ENCODE measurements around the gene PCCB. TPM values are rescaled to one million over a fixed set of nuclear protein-coding genes. Genes with fewer than 3 reads are reported as not detected.
"Not testable (repeated sequence)": the region's sequence is repeated elsewhere in the genome, so short reads cannot be mapped to it uniquely, and the experiment has no call there.

Gene PCCB
- total RNA-seq, 3 donors from 2014 or later, result 31.2 to 40.5 (median 38.5) TPM

DNA sequence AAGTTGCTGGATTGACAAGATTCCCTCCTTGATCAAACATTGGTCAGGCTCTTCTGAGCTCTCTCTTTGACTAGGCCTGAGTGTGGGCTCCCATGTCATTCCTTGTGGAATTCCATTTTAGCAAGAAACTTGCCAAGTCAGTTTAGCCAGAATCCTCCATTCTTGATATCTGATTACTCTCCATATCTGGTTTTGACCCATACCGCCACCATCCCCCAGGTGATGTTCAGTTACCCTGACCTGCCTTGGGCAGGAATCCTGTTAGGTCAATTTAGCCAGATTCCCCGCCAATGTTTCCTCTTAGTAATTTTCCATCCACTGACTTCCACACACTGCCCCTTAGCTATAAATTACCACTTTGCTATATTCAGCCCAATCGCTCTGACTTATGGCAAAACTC lies 1.0 kb upstream of the PCCB start:
- DNase-seq (no peak), ATAC-seq (no peak)
- Mint-ChIP-seq H3K27me3 (ENCODE audit: low read depth) (no peaks in the 10 kb centered on the region), H3K4me3 (no peak overlapping the region), H3K9me3 (no peaks in the 10 kb centered on the region), H3K36me3 (ENCODE audit: insufficient read depth) (no peaks in the 10 kb centered on the region), H3K4me1 (ENCODE audit: low read depth) (peaks cover 19% of the 10 kb centered on the region)

DNA sequence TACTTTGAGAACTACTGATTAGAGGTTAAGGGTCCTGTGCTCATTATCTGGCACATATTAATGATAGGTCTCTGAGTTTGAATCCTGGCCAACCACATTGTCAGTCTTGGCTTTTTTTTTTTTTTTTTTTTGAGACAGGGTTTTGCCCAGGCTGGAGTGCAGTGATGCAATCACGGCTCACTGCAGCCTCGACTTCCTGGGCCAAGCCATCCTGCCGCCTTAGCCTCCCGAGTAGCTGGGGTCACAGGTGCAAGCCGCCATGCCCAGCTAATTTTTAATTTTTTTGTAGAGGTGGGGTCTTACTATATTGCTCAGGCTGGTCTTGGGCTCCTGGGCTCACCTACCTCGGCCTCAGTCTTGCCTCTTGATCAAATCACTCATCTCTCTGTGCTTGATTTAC lies 547 bp upstream of the PCCB start:
- H3K4me3 Mint-ChIP-seq, result peak overlapping the region; percentile 93
- DNase-seq (no peak), ATAC-seq (no peak)
- H3K4me1 Mint-ChIP-seq (ENCODE audit: low read depth), result peaks cover 19% of the 10 kb centered on the region
- H3K27me3 Mint-ChIP-seq (ENCODE audit: low read depth), result no peaks in the 10 kb centered on the region
- H3K9me3 Mint-ChIP-seq, result no peaks in the 10 kb centered on the region
- H3K36me3 Mint-ChIP-seq (ENCODE audit: insufficient read depth), result no peaks in the 10 kb centered on the region

DNA sequence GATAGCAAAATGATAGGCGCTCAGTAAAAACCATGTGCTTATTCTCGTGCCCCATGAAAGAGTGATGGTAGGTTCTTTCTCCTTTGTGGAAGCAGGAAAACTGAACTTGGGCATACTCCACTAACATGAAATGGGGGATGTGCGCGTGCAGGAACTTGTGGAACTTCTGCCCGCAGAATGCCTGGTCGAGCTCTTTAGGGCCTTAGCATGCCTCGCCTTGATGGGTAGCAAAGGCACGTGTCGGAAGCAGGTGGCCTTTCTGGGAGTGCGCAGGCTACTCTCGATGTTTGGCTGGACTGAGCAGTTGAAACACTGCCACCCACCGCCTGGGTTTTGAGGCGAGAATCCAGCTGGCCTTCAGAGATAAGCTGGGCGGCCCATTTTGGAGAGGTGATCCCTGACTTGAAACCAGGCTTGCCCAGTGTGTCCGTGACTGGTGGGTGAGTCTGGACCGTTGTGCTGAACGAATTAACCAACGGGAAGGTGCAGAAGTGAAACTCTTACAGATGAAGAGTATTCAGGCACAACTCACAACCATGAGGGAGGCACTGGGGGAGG lies 842 bp downstream of the PCCB start:
- Mint-ChIP-seq H3K27me3 (ENCODE audit: low read depth) (no peaks in the 10 kb centered on the region), H3K9me3 (no peaks in the 10 kb centered on the region), H3K4me1 (ENCODE audit: low read depth) (peaks cover 19% of the 10 kb centered on the region), H3K4me3 (peak overlapping the region; percentile 93), H3K36me3 (ENCODE audit: insufficient read depth) (peaks cover 4% of the 10 kb centered on the region)
- ATAC-seq (no peak), DNase-seq (peak; percentile 11)

DNA sequence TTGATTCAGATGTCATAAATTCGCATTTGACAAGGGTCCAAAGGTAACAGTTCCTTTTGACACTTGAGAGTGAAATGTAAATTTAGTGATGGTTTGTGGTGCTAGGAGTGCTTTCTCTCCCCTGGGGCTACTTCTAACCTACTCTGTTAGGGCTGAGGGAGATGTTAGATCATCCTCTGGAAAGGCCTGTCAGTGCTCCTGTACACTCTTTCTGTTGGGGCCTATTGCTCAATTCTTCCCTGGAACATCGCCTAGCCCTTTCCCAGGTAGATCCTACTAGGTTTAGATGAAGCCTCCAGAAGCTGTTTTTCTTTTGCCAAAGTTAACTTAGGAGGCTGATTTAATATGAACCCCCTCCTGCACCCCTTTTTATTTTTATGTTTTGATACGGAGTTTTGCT lies 1.4 kb downstream of the PCCB start:
- no peak for DNase-seq
- Mint-ChIP-seq H3K27me3 (ENCODE audit: low read depth) (no peaks in the 10 kb centered on the region), H3K36me3 (ENCODE audit: insufficient read depth) (peaks cover 9% of the 10 kb centered on the region), H3K4me1 (ENCODE audit: low read depth) (peaks cover 21% of the 10 kb centered on the region), H3K9me3 (no peaks in the 10 kb centered on the region), H3K4me3 (peak overlapping the region; percentile 93)
- ATAC-seq, result no peak

DNA sequence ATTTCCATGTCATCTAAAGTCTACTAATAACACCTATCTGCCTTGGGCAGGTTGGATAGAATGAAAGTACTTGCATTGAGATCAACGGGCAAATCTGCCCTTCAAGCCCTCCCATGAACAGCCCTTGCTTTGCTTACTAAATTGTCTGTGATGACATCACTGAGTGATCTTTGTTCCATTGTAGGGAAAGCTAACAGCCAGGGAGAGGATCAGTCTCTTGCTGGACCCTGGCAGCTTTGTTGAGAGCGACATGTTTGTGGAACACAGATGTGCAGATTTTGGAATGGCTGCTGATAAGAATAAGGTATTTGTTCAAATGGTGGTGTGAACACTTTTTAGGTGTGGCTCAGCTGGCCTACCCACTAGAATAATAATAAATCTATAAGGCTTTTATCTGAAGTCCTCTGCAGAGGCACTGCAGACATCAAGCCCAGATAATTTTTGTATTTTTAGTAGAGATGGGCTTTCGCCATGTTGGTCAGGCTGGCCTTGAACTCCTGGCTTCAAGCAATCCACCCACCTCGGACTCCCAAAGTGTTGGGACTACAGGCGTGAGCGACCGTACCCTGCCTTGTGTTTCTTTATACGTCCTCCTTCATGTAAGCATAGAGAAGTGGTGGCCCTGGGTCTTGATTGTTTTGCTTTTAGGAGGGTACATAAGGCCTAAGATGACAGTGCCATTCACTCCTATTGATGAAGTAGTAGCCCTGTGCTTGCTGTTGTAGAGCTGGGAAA lies 5.7 kb downstream of the PCCB start:
- Mint-ChIP-seq H3K27me3 (ENCODE audit: low read depth) (no peaks in the 10 kb centered on the region), H3K4me1 (ENCODE audit: low read depth) (peaks cover 13% of the 10 kb centered on the region), H3K9me3 (no peaks in the 10 kb centered on the region), H3K4me3 (no peak overlapping the region), H3K36me3 (ENCODE audit: insufficient read depth) (peaks cover 22% of the 10 kb centered on the region)
- DNase-seq (no peak), ATAC-seq (no peak)

DNA sequence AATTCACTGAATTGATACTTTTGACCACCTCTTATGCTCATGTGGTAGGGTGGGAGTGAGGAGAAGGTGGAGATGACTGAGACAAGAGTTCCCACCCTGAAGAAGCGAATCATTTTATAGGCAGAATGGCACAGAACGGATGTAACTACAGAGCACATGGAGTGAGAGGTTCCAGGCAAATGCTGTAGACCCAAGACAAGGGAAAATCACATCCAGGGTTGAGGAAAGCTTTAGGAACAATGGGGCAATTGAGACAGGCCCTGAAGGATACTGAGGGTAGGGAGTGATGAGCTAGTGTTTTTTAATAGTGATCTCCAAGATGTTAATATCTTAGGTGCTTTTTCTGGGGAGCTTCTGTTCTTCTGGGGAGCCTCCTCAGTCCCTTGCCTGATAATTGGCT lies 8.1 kb downstream of the PCCB start:
- H3K4me3 Mint-ChIP-seq, result no peak overlapping the region
- ATAC-seq (no peak), DNase-seq (no peak)
- no peaks in the 10 kb centered on the region for H3K9me3 Mint-ChIP-seq
- no peaks in the 10 kb centered on the region for H3K27me3 Mint-ChIP-seq (ENCODE audit: low read depth)
- peaks cover 40% of the 10 kb centered on the region for H3K36me3 Mint-ChIP-seq (ENCODE audit: insufficient read depth)
- H3K4me1 Mint-ChIP-seq (ENCODE audit: low read depth), result peaks cover 2% of the 10 kb centered on the region

DNA sequence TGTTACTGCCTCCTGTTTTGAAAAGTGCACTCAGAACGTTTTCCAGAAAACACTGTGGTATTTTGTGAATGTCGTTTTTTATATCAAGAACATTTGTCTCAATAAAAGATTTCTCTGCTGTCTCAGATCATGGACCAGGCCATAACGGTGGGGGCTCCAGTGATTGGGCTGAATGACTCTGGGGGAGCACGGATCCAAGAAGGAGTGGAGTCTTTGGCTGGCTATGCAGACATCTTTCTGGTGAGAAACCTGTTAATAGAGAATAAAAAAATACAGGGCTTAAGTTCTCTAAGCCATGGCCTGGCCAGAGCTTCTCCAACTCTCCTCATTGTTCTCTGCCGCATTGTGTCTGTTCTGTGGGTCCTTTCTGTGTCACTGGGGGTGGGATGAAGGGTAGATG lies 11.7 kb downstream of the PCCB start:
- H3K9me3 Mint-ChIP-seq, result no peaks in the 10 kb centered on the region
- no peak for DNase-seq
- H3K36me3 Mint-ChIP-seq (ENCODE audit: insufficient read depth), result peaks cover 37% of the 10 kb centered on the region
- no peaks in the 10 kb centered on the region for H3K4me1 Mint-ChIP-seq (ENCODE audit: low read depth)
- ATAC-seq, result no peak
- H3K4me3 Mint-ChIP-seq, result no peak overlapping the region
- H3K27me3 Mint-ChIP-seq (ENCODE audit: low read depth), result no peaks in the 10 kb centered on the region

DNA sequence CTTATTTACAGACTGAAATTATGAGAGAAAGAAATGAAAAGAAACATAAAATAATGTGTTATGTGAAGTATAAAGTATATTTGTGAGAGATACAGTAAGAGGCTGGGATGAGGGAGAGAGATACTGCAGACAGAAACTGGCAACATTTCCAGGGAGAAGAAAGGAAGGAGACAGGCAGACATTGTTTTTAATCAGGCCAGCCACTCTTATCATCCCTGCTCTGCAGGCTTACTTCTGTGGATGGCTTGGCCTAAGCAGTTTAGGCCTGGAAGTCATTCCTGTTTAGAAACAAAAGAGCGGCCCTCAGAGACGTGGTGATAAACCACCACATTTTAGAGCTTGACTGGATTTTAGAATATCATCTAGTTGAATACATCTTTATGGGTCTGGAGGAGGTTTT lies 12.4 kb downstream of the PCCB start:
- no peaks in the 10 kb centered on the region for H3K9me3 Mint-ChIP-seq
- no peak for ATAC-seq
- H3K27me3 Mint-ChIP-seq (ENCODE audit: low read depth), result no peaks in the 10 kb centered on the region
- H3K4me3 Mint-ChIP-seq, result no peak overlapping the region
- H3K36me3 Mint-ChIP-seq (ENCODE audit: insufficient read depth), result peaks cover 34% of the 10 kb centered on the region
- DNase-seq, result no peak
- H3K4me1 Mint-ChIP-seq (ENCODE audit: low read depth), result no peaks in the 10 kb centered on the region

DNA sequence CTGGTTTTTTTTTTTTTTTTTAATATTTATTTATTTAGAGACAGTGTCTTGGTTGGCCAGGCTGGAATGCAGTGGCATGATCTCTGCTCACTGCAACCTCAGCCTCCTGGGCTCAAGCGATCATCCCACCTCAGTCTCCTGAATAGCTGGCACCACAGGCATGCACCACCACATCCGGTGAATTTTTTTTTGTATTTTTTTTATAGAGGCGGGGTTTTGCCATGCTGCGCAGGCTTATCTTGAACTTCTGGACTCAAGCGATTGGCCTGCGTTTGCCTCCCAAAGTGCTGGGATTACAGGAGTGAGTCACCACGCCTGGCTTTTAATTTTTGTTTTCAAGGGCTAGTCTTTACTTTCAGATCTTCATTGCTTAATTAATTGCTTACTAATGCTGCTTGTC lies 13.1 kb downstream of the PCCB start:
- H3K9me3 Mint-ChIP-seq, result no peaks in the 10 kb centered on the region
- DNase-seq (no peak), ATAC-seq (no peak)
- no peaks in the 10 kb centered on the region for H3K27me3 Mint-ChIP-seq (ENCODE audit: low read depth)
- peaks cover 31% of the 10 kb centered on the region for H3K36me3 Mint-ChIP-seq (ENCODE audit: insufficient read depth)
- H3K4me3 Mint-ChIP-seq, result no peak overlapping the region
- H3K4me1 Mint-ChIP-seq (ENCODE audit: low read depth), result no peaks in the 10 kb centered on the region

DNA sequence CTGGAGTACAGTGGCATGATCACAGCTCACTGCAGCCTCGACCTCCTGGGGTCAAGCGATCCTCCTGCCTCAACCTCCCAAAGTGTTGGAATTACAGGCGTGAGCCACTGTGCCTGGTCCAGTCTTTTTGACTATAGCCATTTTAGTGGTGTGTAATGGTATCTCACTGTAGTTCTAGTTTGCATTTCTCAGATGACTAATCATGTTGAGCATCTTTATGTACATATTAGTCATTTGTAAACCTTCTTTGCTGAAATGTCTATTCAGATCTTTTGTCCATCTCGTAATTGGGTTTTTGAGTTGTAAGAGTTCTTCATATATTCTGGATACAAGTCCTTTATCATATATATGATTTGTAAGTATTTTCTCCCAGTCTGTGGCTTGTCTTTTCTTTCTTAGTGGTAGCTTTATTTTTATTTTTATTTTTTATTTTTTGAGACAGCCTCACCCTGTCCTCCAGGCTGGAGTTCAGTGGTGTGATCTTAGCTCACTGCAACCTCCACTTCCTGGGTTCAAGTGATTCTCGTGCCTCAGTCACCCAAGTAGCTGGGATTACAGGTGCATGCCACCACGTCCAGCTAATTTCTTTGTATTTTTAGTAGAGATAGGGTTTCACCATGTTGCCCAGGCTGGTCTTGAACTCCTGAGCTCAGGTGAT lies 16.5 kb downstream of the PCCB start:
- not testable (repeated sequence) for H3K9me3 Mint-ChIP-seq; H3K27me3 Mint-ChIP-seq (ENCODE audit: low read depth); H3K4me3 Mint-ChIP-seq; H3K4me1 Mint-ChIP-seq (ENCODE audit: low read depth); ATAC-seq; DNase-seq
- peaks cover 39% of the 10 kb centered on the region for H3K36me3 Mint-ChIP-seq (ENCODE audit: insufficient read depth)

DNA sequence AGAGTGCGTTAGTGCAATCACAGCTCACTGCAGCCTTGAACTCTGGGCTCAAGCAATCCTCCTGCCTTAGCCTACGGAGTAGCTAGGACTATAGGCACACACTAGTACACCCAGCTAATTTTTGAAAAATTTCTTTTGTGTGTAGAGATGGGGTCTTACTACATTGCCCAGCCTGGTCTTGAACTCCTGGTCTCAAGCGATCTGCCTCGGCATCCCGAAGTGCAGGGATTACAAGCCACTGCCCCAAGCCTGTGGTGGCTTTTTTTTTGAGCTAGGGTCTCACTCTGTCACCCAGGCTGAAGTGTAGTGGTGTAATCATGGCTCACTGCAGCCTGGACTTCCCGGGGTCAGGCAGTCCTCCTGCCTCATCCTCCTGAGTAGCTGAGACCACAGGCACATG lies 17.1 kb downstream of the PCCB start:
- no peak for ATAC-seq
- peaks cover 34% of the 10 kb centered on the region for H3K36me3 Mint-ChIP-seq (ENCODE audit: insufficient read depth)
- H3K27me3 Mint-ChIP-seq (ENCODE audit: low read depth), result no peaks in the 10 kb centered on the region
- no peak overlapping the region for H3K4me3 Mint-ChIP-seq
- no peak for DNase-seq
- H3K4me1 Mint-ChIP-seq (ENCODE audit: low read depth), result peaks cover 14% of the 10 kb centered on the region
- no peaks in the 10 kb centered on the region for H3K9me3 Mint-ChIP-seq

DNA sequence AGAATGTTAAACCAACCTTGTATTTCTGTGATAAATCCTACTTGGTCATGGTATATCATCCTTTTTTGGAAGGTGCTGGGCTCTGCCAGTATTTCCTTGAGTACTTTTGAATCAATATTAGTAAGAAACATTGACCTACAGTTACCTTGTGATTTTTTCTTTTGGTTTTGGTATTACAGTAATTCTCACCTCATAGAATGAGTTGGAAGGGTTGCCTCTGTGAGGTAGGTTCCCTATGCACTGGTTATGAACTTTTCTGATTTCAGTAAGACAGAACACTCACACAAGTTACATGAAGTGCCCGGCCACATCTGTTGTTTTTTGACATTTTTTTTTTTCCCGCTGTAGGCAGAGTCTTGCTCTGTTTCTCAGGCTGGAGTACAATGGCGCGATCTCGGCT lies 20.0 kb downstream of the PCCB start:
- ATAC-seq, result peak in 1 of 2 donors; percentile 30
- Mint-ChIP-seq H3K27me3 (ENCODE audit: low read depth) (no peaks in the 10 kb centered on the region), H3K4me3 (no peak overlapping the region), H3K9me3 (no peaks in the 10 kb centered on the region), H3K4me1 (ENCODE audit: low read depth) (peaks cover 24% of the 10 kb centered on the region), H3K36me3 (ENCODE audit: insufficient read depth) (peaks cover 43% of the 10 kb centered on the region)
- DNase-seq, result no peak

DNA sequence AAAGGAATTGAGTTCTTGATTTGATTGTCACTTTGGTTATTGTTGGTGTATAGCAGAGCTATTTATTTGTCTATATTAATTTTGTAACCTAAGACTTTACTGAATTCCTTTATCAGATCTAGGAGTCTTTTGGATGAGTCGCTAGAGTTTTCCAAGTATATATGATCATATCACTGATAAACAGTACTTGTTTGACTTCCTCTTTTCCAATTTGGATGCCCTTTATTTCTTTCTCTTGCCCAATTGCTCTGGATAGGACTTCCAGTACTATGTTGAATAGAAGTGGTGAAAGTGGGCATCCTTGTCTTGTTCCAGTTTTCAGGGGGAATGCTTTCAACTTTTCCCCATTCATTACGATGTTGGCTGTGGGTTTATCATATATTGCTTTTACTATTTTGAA lies 21.5 kb downstream of the PCCB start:
- H3K9me3 Mint-ChIP-seq; H3K27me3 Mint-ChIP-seq (ENCODE audit: low read depth); DNase-seq; H3K4me3 Mint-ChIP-seq; ATAC-seq: not testable (repeated sequence)
- Mint-ChIP-seq H3K36me3 (ENCODE audit: insufficient read depth) (peaks cover 45% of the 10 kb centered on the region), H3K4me1 (ENCODE audit: low read depth) (peaks cover 24% of the 10 kb centered on the region)

DNA sequence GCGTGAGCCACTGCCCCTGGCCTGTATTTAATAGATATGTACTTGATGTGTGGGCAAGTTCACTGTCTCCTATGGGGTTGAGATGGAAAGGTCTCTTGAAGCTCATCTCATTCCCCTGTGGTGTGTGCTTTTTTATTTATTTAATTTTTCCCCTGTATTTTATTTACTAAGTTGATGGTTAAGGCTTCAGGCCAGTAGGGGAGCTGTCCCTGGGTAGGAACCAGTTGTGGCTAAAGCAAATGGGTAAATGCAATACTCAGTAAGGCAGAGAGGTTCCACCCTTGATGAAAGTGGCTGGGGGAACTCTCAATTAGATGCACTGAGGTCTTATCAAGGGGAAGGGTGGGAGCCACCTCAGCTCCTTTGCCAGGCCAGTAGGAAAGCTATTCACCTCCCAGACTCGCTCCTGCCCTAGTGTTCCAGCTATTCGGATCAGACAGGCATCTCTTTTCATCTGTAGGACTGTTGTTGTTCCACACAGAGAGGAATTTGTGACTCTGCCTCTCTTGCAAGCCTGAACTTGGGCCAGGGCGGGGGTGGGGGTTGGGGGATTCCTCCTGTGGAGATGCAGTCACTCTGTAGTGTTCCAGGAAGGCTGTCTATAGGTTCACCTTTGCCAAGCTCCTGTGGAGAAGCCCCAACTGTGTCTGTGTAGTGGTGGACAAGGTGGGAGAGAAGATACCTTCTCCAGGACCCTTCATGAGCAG lies 26.1 kb downstream of the PCCB start:
- Mint-ChIP-seq H3K4me1 (ENCODE audit: low read depth) (peaks cover 17% of the 10 kb centered on the region), H3K9me3 (peaks cover 23% of the 10 kb centered on the region), H3K27me3 (ENCODE audit: low read depth) (no peaks in the 10 kb centered on the region), H3K4me3 (no peak overlapping the region), H3K36me3 (ENCODE audit: insufficient read depth) (peaks cover 53% of the 10 kb centered on the region)
- ATAC-seq (no peak), DNase-seq (no peak)

All from activated T-cell treated with anti-CD3 and anti-CD28 coated beads, Interleukin-2, amount 50 U/mL, for 4 hours (primary cell).